Ramos (cell line): ENCODE results near the gene GANC.
"Not testable (repeated sequence)": the region's sequence is repeated elsewhere in the genome, so short reads cannot be mapped to it uniquely, and the experiment has no call there.

Experiments used
- in situ Hi-C: fragments of 300-500 bp; cut with MboI; formaldehyde crosslinking; loops from one replicate; pipeline ENCODE4 v1.14.3; 2022; ENCODE audit warnings: low sequenced_read_pairs; ENCODE audit not compliant: unreplicated experiment

Gene GANC

DNA sequence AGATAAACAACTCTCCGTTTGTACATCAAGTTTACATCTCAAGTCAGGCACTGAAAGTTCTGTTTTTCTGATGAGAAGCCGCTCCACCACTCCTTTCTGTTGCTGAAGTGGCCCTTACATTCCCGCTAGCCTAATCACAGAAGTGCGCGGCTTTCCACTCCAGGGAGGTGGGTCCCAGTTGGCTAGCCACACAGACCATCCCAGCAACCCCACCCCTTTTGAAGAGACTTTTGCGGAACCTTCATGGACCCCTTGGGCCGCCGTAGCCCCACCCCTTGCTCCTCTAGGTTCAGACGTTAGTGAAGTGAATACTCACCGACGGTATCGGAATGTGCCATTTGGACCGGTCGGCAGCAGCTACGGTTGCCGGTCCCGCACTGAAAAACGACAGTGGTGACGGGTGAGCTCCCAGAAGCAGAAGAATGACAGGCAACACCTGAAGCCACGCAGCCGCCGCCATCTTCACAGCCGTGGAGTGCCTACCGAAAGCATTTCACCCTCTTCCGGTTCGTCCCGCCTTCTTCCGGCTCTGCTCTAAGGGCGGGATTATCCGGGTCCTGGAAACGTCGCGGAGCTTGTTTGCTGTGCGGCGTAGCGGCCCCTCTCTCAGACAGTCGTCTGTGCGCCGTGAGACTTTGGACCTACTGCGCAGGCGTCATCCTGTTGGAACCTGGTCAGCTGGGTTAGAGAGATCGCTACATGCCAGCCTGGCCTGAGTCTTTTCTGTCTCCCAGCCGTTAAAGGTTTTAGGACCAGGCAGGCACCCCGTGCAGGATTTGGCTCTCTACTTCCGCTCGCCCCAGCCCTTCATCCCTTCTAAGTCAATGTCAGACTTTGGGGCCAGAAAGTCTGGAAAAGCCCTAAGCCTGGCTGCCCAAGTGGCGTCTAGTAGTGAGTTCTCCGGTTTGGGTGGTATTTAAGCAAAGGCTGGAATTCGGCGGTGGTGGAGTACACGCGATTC, at the start of gene GANC, which contains the start of gene TMEM87A:
TSS of gene GANC (plus strand) at position 263 of the 961 bp plus-strand sequence. CDS start 1,281 bp downstream, outside the sequence.
TSS of gene TMEM87A (minus strand) at position 495 of the 961 bp plus-strand sequence. CDS start at position 460, 35 bp downstream.
- in situ Hi-C loops, result no loop called here

GRCh38 chr15:42226648-42227047, 46.4 kb upstream of the GANC start:
- in situ Hi-C loops, result no loop called here

DNA sequence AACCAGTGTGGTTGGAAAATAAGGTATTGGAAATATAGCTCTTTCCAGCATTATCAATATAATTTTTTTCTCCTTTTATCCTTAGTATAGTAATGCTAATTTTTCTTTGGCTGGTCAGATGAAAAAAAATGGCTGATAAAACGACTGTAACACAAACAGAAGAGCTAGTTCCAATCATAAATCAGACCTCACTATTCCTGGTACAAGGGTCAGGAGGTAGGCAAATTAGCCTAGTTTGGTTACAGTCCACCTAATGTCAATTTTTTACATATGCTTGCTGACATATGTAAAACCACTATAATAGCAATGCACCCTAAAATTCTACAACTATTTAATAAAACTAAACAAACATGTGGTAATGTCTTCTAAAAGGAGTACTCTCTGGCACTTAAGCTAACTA, 45.0 kb upstream of the GANC start:
- in situ Hi-C loops, result no loop called here

- in situ Hi-C loops, result not testable (repeated sequence)
Measured at GRCh38 chr15:42228981-42229380, 44.0 kb upstream of the GANC start.

DNA sequence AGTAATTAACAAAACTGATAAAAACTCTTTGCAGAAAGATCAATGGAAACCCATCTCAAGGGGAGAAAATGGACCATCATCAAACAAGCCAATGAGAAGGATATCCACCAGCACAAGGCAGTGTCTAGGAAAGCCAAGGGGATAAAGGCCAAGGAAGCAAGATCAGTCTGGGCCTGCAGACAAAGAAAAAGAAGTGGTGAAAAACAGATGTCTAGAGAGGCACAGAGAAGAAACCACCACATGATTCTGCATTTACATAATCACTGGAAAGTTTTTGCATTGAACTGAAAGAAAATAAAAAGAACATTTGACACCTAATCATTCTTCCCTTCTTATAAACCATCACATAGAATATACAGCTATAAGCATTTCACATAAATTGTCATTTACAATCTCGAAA, 41.9 kb upstream of the GANC start:
- in situ Hi-C loops, result no loop called here

DNA sequence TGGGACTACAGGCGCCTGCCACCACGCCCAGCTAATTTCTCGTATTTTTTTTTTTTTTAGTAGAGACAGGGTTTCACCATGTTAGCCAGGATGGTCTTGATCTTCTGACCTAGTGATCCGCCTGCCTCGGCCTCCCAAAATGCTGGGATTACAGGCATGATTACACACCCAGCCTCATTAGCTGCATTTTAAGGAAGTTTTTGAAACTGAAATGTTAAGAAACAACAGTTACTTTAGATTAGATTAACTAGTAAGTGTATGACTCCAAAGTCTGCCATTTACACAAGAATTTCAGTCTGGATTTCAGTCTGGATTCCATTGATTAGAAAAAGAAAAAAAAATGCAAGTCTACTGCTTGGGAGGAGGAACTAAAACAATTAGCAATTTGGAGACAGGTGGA, 40.4 kb upstream of the GANC start:
- in situ Hi-C loops, result no loop called here

DNA sequence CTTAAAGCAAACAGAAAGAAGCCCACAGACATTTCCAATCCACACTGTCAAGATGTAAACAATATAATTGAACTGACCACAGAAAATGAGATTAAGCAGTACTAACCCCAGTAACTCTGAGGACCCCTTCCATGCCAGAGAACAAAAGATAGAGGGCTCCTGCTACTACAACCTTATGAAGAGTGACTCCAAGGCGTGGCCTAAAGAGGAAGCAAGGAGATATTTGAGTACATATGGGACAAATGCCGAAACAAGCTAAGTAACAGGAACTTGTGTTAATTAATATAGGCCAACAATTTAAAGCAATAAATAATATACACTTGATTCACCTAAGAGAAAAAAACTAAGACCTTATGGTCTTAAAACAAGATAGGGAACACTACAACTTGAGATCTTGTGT, 39.9 kb upstream of the GANC start:
- in situ Hi-C loops, result no loop called here

- in situ Hi-C loops, result no loop called here
Measured at GRCh38 chr15:42239528-42240182, 33.3 kb upstream of the GANC start.

GRCh38 chr15:42240823-42241222, 32.2 kb upstream of the GANC start:
- in situ Hi-C loops, result no loop called here

DNA sequence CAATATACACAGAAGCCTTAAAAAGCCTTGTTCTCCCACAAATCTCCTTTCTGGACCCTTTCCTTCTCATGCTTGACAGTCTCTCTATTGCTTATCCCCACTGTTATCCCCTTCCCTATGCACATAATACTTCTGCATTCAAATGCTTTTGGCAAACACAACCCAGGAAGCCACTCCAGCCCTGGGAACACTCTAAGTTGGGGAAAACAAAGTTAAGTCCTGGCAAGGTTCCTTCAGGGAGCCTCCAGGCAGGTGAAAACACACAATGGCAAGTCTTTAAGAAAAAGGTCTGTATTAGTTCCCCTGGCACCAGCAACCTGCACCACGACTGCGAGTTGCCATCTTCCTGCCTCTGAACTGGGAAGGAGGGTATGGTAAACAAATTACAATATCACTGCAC, 19.7 kb upstream of the GANC start:
- in situ Hi-C loops, result no loop called here

GRCh38 chr15:42264795-42265194, 8.2 kb upstream of the GANC start:
- in situ Hi-C loops, result no loop called here

DNA sequence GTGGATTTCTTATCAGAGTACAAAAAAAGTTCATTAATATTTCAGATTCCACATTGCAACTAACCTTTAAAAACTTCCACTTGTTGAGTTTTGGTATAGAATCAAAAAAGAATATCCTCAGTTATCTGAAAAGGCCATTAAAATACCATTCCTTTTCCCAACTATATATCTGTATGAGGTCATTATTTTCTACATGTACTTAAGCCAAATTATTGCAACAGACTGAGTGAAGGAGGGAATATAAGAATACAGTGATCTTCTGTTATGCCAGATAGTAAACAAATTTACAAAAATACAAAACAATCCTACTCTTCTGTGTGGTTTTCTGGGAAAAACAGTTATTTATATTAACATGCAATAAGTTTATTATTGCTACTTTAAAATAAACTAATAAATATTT, 5.7 kb upstream of the GANC start:
- in situ Hi-C loops, result no loop called here

DNA sequence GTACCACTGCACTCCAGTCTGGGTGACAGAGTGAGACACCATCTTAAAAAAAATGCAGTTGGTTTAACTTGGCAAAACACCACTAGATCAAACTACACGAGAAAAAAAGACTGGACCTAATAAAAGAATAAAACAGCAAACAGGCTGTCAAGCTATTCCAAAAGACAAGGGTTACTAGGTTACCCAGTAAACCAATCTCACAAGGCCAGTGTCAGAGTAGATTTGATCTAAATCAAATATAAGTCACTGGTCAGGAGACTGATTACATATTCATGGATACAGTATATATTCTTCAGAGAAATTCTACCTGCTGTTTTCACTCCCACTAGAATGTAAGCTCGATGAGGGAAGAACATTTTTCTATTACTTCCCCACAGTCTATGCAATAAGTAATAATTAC, 2.5 kb upstream of the GANC start:
- in situ Hi-C loops, result no loop called here

GRCh38 chr15:42270996-42271395, 2.0 kb upstream of the GANC start:
- in situ Hi-C loops, result no loop called here

- in situ Hi-C loops, result no loop called here
Measured at GRCh38 chr15:42273900-42274701, 1.1 kb downstream of the GANC start.

- in situ Hi-C loops, result no loop called here
Measured at GRCh38 chr15:42274702-42274989, 1.6 kb downstream of the GANC start.

DNA sequence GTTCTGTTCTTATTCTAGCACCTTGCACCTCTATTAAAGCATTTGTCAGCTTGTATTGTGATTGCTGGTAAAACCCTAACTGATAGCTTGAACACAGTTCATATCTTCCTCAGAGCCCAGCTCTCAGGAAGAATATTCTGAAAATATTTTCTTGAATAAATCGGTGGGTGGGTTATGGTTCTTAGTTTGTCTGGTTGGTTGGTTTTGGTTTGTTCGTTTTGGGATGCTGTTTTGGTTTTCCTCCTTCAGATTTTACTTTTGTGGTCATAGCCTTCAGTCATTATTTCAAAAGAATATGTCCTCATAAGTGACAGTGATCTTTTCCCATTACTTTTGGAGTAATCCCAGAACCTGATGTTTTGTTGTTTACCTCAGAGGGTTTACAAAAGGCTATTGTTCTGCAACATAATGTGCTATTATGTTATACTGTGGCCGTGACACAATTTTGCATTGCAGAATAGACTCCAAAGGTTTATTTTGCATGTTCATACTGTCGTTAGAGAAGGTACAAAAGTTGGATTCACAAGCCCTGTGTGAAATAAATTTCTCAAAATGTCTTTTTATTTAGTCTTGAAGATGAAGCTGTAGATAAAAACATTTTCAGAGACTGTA, 2.9 kb downstream of the GANC start:
- in situ Hi-C loops, result no loop called here

- in situ Hi-C loops, result no loop called here
Measured at GRCh38 chr15:42276762-42277161, 3.8 kb downstream of the GANC start.

GRCh38 chr15:42279234-42279723, 6.3 kb downstream of the GANC start:
- in situ Hi-C loops, result no loop called here

DNA sequence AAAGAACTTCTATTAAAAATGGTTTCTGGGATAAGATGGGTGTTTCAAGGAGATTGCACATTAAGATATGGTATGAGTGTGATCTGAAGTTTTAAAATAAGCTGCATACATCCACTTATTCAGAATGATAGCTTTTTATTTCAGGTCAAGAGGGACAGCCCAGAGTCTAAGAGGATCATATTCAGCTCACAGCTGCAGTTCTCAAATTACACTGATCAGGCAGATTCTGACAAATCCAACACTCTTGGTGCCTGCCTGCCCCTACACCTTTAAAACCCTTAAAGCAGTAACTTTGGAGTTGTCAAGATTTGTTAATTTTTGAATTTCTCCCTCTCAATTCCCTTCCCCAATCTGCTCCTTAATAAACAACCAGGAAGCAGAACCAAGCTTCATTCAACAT, 9.3 kb downstream of the GANC start:
- in situ Hi-C loops, result no loop called here
